ENCODE measurements around the gene BCL7A. TPM values are rescaled to one million over a fixed set of nuclear protein-coding genes. Genes with fewer than 3 reads are reported as not detected.

The BCL7A gene
- total RNA-seq, 1 donor, result 4.7 TPM

- peaks cover 17% of the 10 kb centered on the region for H4K20me1 ChIP-seq (ENCODE audit: insufficient read depth, low read length)
Measured at GRCh38 chr12:122086641-122087285, 65.1 kb downstream of the BCL7A start.

DNA sequence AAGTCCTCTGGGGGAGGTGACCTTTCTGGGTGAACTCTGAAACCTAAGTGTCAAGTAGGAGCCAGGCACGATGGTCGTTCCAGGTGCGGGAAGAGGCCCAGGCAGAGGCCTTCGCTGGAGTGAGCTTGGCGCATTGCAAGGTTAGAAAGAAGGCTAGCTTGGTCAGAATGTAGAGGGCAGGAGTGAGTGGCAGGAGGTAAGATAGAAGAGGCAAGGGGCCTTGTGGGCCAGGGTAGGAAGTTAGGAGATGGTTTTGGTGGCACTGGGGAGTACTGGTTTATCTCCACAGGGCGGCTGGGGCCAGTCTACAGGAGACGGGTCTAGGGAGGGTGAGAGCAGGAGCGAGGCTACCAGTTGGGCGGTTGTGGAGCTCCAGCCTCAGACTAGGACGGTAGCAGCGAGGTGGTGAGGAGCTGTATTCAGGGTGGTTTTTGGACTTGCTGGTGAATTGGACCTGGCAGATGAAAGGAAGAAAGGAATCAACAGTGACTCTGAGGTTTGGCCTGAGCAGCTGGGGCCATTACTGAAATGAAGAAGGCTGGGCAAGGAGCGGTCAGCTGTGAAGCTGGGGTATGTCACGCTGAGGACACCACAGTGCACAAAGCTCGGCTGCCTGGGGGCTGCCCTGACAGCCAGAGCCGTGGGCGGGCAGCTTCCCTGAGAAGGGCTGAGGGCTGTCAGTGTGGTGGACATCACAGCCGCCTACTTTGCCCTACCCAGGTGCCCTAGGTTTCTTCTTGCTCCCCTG, 65.9 kb downstream of the BCL7A start:
- Histone ChIP-seq H3K4me1 (ENCODE audit: insufficient read depth, low read length) (peaks cover 41% of the 10 kb centered on the region), H3K4me3 (ENCODE audit: insufficient read depth, low read length) (no peak overlapping the region), H3K27ac (ENCODE audit: low read depth, low read length) (peak overlapping the region; percentile 35), H2AFZ (ENCODE audit: low read length) (no peak overlapping the region), H4K20me1 (ENCODE audit: insufficient read depth, low read length) (peaks cover 8% of the 10 kb centered on the region), H3K9me3 (ENCODE audit: low read depth, low read length) (no peaks in the 10 kb centered on the region), H3K4me2 (ENCODE audit: insufficient read depth, low read length) (no peak overlapping the region), H3K79me2 (ENCODE audit: insufficient read depth, low read length) (peaks cover 81% of the 10 kb centered on the region), H3K27me3 (ENCODE audit: insufficient read depth, low read length) (no peaks in the 10 kb centered on the region), H3K36me3 (ENCODE audit: insufficient read depth, low read length) (peaks cover 7% of the 10 kb centered on the region)
- no peak for DNase-seq (ENCODE audit: insufficient read length, low spot score, missing footprints)
- no peak for TF ChIP-seq CTCF (IDR thresholded peaks at IDR 0.05; ENCODE audit: extremely low read depth, low read depth, low read length)

More at GRCh38 chr12:122086641-122087285, 65.1 kb downstream of the BCL7A start:
- Histone ChIP-seq H3K36me3 (ENCODE audit: insufficient read depth, low read length) (peaks cover 7% of the 10 kb centered on the region), H3K27ac (ENCODE audit: low read depth, low read length) (no peak overlapping the region), H3K4me2 (ENCODE audit: insufficient read depth, low read length) (no peak overlapping the region), H2AFZ (ENCODE audit: low read length) (no peak overlapping the region), H3K9me3 (ENCODE audit: low read depth, low read length) (no peaks in the 10 kb centered on the region), H3K4me3 (ENCODE audit: insufficient read depth, low read length) (no peak overlapping the region), H3K79me2 (ENCODE audit: insufficient read depth, low read length) (peaks cover 81% of the 10 kb centered on the region), H3K4me1 (ENCODE audit: insufficient read depth, low read length) (peaks cover 46% of the 10 kb centered on the region), H3K27me3 (ENCODE audit: insufficient read depth, low read length) (no peaks in the 10 kb centered on the region)
- DNase-seq (ENCODE audit: insufficient read length, low spot score, missing footprints), result no peak
- TF ChIP-seq CTCF (IDR thresholded peaks at IDR 0.05; ENCODE audit: extremely low read depth, low read depth, low read length), result no peak

- DNase-seq (ENCODE audit: insufficient read length, low spot score, missing footprints), result no peak
- Histone ChIP-seq H3K27me3 (ENCODE audit: insufficient read depth, low read length) (no peaks in the 10 kb centered on the region), H3K27ac (ENCODE audit: low read depth, low read length) (peak overlapping the region; percentile 35), H3K9me3 (ENCODE audit: low read depth, low read length) (no peaks in the 10 kb centered on the region), H3K36me3 (ENCODE audit: insufficient read depth, low read length) (peaks cover 7% of the 10 kb centered on the region), H4K20me1 (ENCODE audit: insufficient read depth, low read length) (peaks cover 6% of the 10 kb centered on the region), H3K4me3 (ENCODE audit: insufficient read depth, low read length) (no peak overlapping the region), H3K4me1 (ENCODE audit: insufficient read depth, low read length) (peaks cover 38% of the 10 kb centered on the region), H3K4me2 (ENCODE audit: insufficient read depth, low read length) (no peak overlapping the region), H2AFZ (ENCODE audit: low read length) (no peak overlapping the region), H3K79me2 (ENCODE audit: insufficient read depth, low read length) (peaks cover 81% of the 10 kb centered on the region)
- no peak for TF ChIP-seq CTCF (IDR thresholded peaks at IDR 0.05; ENCODE audit: extremely low read depth, low read depth, low read length)
Measured at GRCh38 chr12:122088179-122088810, 66.6 kb downstream of the BCL7A start.

- H3K4me1 ChIP-seq (ENCODE audit: insufficient read depth, low read length), result peaks cover 38% of the 10 kb centered on the region
- no peak for DNase-seq (ENCODE audit: insufficient read length, low spot score, missing footprints)
- no peak for TF ChIP-seq CTCF (IDR thresholded peaks at IDR 0.05; ENCODE audit: extremely low read depth, low read depth, low read length)
- no peak overlapping the region for H2AFZ ChIP-seq (ENCODE audit: low read length)
- H3K27ac ChIP-seq (ENCODE audit: low read depth, low read length), result peak overlapping the region; percentile 98
- H4K20me1 ChIP-seq (ENCODE audit: insufficient read depth, low read length), result peaks cover 6% of the 10 kb centered on the region
- H3K4me2 ChIP-seq (ENCODE audit: insufficient read depth, low read length), result no peak overlapping the region
- no peaks in the 10 kb centered on the region for H3K9me3 ChIP-seq (ENCODE audit: low read depth, low read length)
- no peak overlapping the region for H3K4me3 ChIP-seq (ENCODE audit: insufficient read depth, low read length)
- peaks cover 81% of the 10 kb centered on the region for H3K79me2 ChIP-seq (ENCODE audit: insufficient read depth, low read length)
- H3K27me3 ChIP-seq (ENCODE audit: insufficient read depth, low read length), result no peaks in the 10 kb centered on the region
- H3K36me3 ChIP-seq (ENCODE audit: insufficient read depth, low read length), result peaks cover 4% of the 10 kb centered on the region
Measured at GRCh38 chr12:122089077-122089476, 67.4 kb downstream of the BCL7A start.
